Endothelial cell of umbilical vein (primary cell): Measurements from ENCODE around the gene EML6. TPM values are rescaled to one million over a fixed set of nuclear protein-coding genes. Genes with fewer than 3 reads are reported as not detected.

Source experiments
- BruUV-seq: library from RNA; stranded (reverse); fragments of 400-500 nt; replicated peaks from 2 replicates; lab custom pipeline; 2021; lab: Mats Ljungman, UMichigan
- CTCF ChIA-PET: fragments of 300-600, 350-600 bp; sonication (Branson Sonifier 250); formaldehyde crosslinking; loops from one replicate; lab custom pipeline; 2021; ENCODE audit warnings: antibody characterized with exemption, inconsistent platforms; lab: Charles Lee
- POLR2A ChIA-PET: fragments of 300-600, 350-600 bp; sonication (Branson Sonifier 250); formaldehyde crosslinking; loops from one replicate; lab custom pipeline; 2021; ENCODE audit warnings: antibody characterized with exemption, inconsistent platforms; lab: Charles Lee
- DNase-seq: peaks from one replicate; pipeline ENCODE4 v3.0.0-alpha.2; 2011; ENCODE audit warnings: low read depth, low spot score
- FAIRE-seq: peaks from 2 replicates; lab custom pipeline; 2011; peaks lifted over from hg19 to GRCh38; lab: Jason Lieb, UNC
- H2AFZ ChIP-seq: 2 replicates; pipeline ENCODE4 v1.6.0; 2012; ENCODE audit warnings: low read depth, low read length, control low read depth, inconsistent platforms
- H3K27ac ChIP-seq: 2 replicates; pipeline ENCODE4 v1.5.1; 2011; ENCODE audit warnings: low read depth, mild to moderate bottlenecking, control low read depth, low read length, moderate library complexity; ENCODE audit not compliant: insufficient read depth
- H3K27me3 ChIP-seq, 2 experiments: 2 replicates each; pipeline versions ENCODE4 v1.6.0 to v1.6.1; 2011; ENCODE audit warnings: low read length in 2 of 2, mixed read lengths in 1 of 2; ENCODE audit not compliant: control insufficient read depth in 2 of 2, insufficient read depth in 2 of 2
- H3K36me3 ChIP-seq, 2 experiments: 2 replicates in 1 of 2; 3 replicates in 1 of 2; pipeline ENCODE4 v1.5.1; 2011; ENCODE audit warnings: low read length in 2 of 2, mild to moderate bottlenecking in 1 of 2, moderate library complexity in 1 of 2; ENCODE audit not compliant: control insufficient read depth in 2 of 2, insufficient read depth in 2 of 2; ENCODE audit errors: extremely low read depth in 1 of 2
- H3K4me1 ChIP-seq: 3 replicates; pipeline ENCODE4 v1.5.1; 2011; ENCODE audit warnings: mild to moderate bottlenecking, low read length; ENCODE audit not compliant: control insufficient read depth, insufficient read depth; ENCODE audit errors: extremely low read depth
- H3K4me2 ChIP-seq: 2 replicates; pipeline ENCODE4 v1.6.1; 2011; ENCODE audit warnings: low read length, control low read depth, mixed read lengths; ENCODE audit not compliant: insufficient read depth
- H3K4me3 ChIP-seq, 3 experiments: fragments of 200-600 bp in 1 of 3; sonication (generic), shearing (Covaris generic) in 1 of 3; replicated peaks in 1 of 3; 2 replicates each; pipeline ENCODE4 v1.5.1; 2011 to 2016; ENCODE audit warnings: control low read depth in 3 of 3, low read length in 3 of 3, mild to moderate bottlenecking in 2 of 3, inconsistent platforms in 1 of 3, low read depth in 1 of 3, moderate library complexity in 1 of 3; ENCODE audit not compliant: insufficient read depth in 1 of 3
- H3K79me2 ChIP-seq: 2 replicates; pipeline ENCODE4 v1.6.0; 2012; ENCODE audit warnings: low read length, inconsistent platforms; ENCODE audit not compliant: control insufficient read depth, insufficient read depth
- H3K9ac ChIP-seq: replicated peaks from 2 replicates; pipeline ENCODE3; 2011; ENCODE audit warnings: low read length, control low read depth; ENCODE audit not compliant: insufficient read depth; ENCODE audit errors: extremely low read depth
- H3K9me1 ChIP-seq: replicated peaks from 3 replicates; pipeline ENCODE4 v1.6.0; 2011; ENCODE audit warnings: mild to moderate bottlenecking, low read length; ENCODE audit not compliant: control insufficient read depth, insufficient read depth; ENCODE audit errors: extremely low read depth
- H3K9me3 ChIP-seq: replicated peaks from 2 replicates; pipeline ENCODE4 v1.5.1; 2012; ENCODE audit warnings: low read length, inconsistent platforms; ENCODE audit not compliant: control insufficient read depth, insufficient read depth
- H4K20me1 ChIP-seq: replicated peaks from 2 replicates; pipeline ENCODE3; 2011; ENCODE audit warnings: mild to moderate bottlenecking, low read length; ENCODE audit not compliant: control insufficient read depth, insufficient read depth; ENCODE audit errors: extremely low read depth
- EZH2 ChIP-seq: IDR thresholded peaks from 2 replicates; pipeline ENCODE4 v1.6.1; 2012; ENCODE audit warnings: borderline replicate concordance, low read depth, mild to moderate bottlenecking, moderate library complexity, low read length, inconsistent platforms; ENCODE audit not compliant: severe bottlenecking
- FOS ChIP-seq: IDR thresholded peaks from 2 replicates; pipeline ENCODE4 v1.6.1; 2011; ENCODE audit warnings: mild to moderate bottlenecking, low read length, moderate library complexity, borderline replicate concordance; ENCODE audit not compliant: insufficient read depth
- GATA2 ChIP-seq: IDR thresholded peaks from 2 replicates; pipeline ENCODE4 v1.7.0; 2011; ENCODE audit warnings: low read depth, mild to moderate bottlenecking, moderate library complexity, mixed read lengths, low read length; ENCODE audit not compliant: insufficient read length, insufficient read depth
- JUN ChIP-seq: IDR thresholded peaks from 2 replicates; pipeline ENCODE4 v1.6.1; 2011; ENCODE audit warnings: borderline replicate concordance, low read depth; ENCODE audit not compliant: insufficient read length, insufficient read depth
- MYC ChIP-seq: IDR thresholded peaks from one replicate; pipeline ENCODE4 v1.6.1; 2011; ENCODE audit warnings: mild to moderate bottlenecking, low read depth, low read length
- POLR2A ChIP-seq: IDR thresholded peaks from 2 replicates; pipeline ENCODE4 v1.6.1; 2012; ENCODE audit warnings: low read depth, mild to moderate bottlenecking, control low read depth, low read length
- POLR2AphosphoS5 ChIP-seq: IDR thresholded peaks from 2 replicates; pipeline ENCODE4 v1.6.1; 2012; ENCODE audit warnings: low read depth, mild to moderate bottlenecking, control low read depth, low read length, moderate library complexity; ENCODE audit not compliant: insufficient read depth
- dilution Hi-C: fragments of 300-500 bp; cut with MboI; formaldehyde crosslinking; loops from one replicate; pipeline ENCODE4 v1.15.0; 2019; ENCODE audit warnings: low sequenced_read_pairs; ENCODE audit not compliant: extremely low pct_ligation_motif_present
- intact Hi-C: fragments of 100-400 bp; cut with micrococcal nuclease; formaldehyde crosslinking; loops from one replicate; pipeline ENCODE4 v1.10.0; 2022
- polyA plus RNA-seq, 4 experiments: library from polyadenylated mRNA; depleted of rRNA in 3 of 4; stranded (reverse) in 3 of 4; unstranded in 1 of 4; fragments of >200 nt; gene quantifications; 2 replicates each; pipeline versions ENCODE4 v1.2.1 to v1.2.3, GENCODE V29; 2011 to 2012; ENCODE audit warnings: missing spikeins in 1 of 4
- total RNA-seq: library from RNA; stranded (reverse); gene quantifications from 2 replicates; pipeline ENCODE4 v1.2.3, GENCODE V29; 2021
- TF ChIP-seq, protein P1 (sequence below), 2 donors: IDR thresholded peaks; 1 replicate in 1 of 2; 2 replicates in 1 of 2; pipeline ENCODE4 v1.5.1; 2011; ENCODE audit warnings: low read length in 2 of 2, mild to moderate bottlenecking in 2 of 2, moderate library complexity in 2 of 2, control low read depth in 1 of 2, inconsistent platforms in 1 of 2, low read depth in 1 of 2; ENCODE audit not compliant: insufficient read depth in 1 of 2; ENCODE audit errors: extremely low read depth in 1 of 2
- TF ChIP-seq, protein P2 (sequence below): IDR thresholded peaks from 2 replicates; pipeline ENCODE4 v1.6.1; 2011; ENCODE audit not compliant: insufficient read depth, insufficient read length

The EML6 gene
- total and polyA plus RNA-seq, 2 donors (not counting 3 experiments of a cell fraction or from before 2014, with no cell fraction given): 0.79 to 2.1 TPM

DNA sequence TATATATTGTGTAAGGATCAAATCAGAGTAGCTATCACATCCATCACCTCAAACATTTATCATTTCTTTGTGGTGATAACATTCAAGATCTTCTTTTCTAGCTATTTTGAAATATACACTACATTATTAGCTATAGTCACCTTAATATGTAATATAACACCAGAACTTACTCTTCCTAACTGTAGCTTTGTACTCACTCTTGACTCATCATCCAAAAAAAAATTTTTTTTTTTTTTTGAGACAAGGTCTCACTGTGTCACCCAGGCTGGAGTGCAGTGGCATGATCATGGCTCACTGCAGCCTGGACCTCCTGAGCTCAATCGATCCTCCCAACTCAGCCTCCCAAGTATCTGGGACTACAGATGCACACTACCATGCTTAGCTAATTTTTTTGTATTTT lies 153.3 kb downstream of the EML6 start:
- intact Hi-C loops (no loop called here), dilution Hi-C loops (no loop called here)
- no peak overlapping the region for H3K4me2 ChIP-seq
- peaks cover 0 to 6% of the 10 kb centered on the region in 2 experiments for H3K27me3 ChIP-seq
- H2AFZ ChIP-seq: no peak overlapping the region
- TF ChIP-seq JUN (no peak), EZH2 (no peak), MYC (no peak), POLR2A (no peak), FOS (no peak), POLR2AphosphoS5 (no peak), GATA2 (no peak)
- TF ChIP-seq, protein P1, sequence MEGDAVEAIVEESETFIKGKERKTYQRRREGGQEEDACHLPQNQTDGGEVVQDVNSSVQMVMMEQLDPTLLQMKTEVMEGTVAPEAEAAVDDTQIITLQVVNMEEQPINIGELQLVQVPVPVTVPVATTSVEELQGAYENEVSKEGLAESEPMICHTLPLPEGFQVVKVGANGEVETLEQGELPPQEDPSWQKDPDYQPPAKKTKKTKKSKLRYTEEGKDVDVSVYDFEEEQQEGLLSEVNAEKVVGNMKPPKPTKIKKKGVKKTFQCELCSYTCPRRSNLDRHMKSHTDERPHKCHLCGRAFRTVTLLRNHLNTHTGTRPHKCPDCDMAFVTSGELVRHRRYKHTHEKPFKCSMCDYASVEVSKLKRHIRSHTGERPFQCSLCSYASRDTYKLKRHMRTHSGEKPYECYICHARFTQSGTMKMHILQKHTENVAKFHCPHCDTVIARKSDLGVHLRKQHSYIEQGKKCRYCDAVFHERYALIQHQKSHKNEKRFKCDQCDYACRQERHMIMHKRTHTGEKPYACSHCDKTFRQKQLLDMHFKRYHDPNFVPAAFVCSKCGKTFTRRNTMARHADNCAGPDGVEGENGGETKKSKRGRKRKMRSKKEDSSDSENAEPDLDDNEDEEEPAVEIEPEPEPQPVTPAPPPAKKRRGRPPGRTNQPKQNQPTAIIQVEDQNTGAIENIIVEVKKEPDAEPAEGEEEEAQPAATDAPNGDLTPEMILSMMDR (IDR thresholded peaks at IDR 0.05; ENCODE audit: extremely low read depth in 1 of 2, insufficient read depth in 1 of 2, low read depth in 1 of 2, low read length in 2 of 2): no peak
- TF ChIP-seq, protein P2, sequence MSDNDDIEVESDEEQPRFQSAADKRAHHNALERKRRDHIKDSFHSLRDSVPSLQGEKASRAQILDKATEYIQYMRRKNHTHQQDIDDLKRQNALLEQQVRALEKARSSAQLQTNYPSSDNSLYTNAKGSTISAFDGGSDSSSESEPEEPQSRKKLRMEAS: no peak
- BruUV-seq: no TSS peak
- peaks cover 2% of the 10 kb centered on the region for H3K9me1 ChIP-seq
- DNase-seq (no peak), FAIRE-seq (no peak)
- H3K79me2 ChIP-seq: no peaks in the 10 kb centered on the region
- no peak overlapping the region for H3K4me3 ChIP-seq
- CTCF ChIA-PET: interaction anchor here (0.7 to 1.6 kb wide), 6 partner anchors 9 to 38 kb away, joined by 3 to 8 read pairs (median 4); no protein-coding TSS in a partner anchor
- no peaks in the 10 kb centered on the region for H3K4me1 ChIP-seq
- no peak overlapping the region for H3K9ac ChIP-seq
- no peaks in the 10 kb centered on the region for H4K20me1 ChIP-seq
- POLR2A ChIA-PET: no interaction called here
- H3K36me3 ChIP-seq: no peaks in the 10 kb centered on the region
- no peak overlapping the region for H3K27ac ChIP-seq
- H3K9me3 ChIP-seq: no peaks in the 10 kb centered on the region
